Measurements from ENCODE around the gene EDN3. TPM values are rescaled to one million over a fixed set of nuclear protein-coding genes. Genes with fewer than 3 reads are reported as not detected.

EDN3 gene
- total and polyA plus RNA-seq, 2 experiments from 2014 or later: 4.0 to 5.8 TPM

GRCh38 chr20:59318803-59319202, 18.4 kb downstream of the EDN3 start:
- TF ChIP-seq, protein P1, sequence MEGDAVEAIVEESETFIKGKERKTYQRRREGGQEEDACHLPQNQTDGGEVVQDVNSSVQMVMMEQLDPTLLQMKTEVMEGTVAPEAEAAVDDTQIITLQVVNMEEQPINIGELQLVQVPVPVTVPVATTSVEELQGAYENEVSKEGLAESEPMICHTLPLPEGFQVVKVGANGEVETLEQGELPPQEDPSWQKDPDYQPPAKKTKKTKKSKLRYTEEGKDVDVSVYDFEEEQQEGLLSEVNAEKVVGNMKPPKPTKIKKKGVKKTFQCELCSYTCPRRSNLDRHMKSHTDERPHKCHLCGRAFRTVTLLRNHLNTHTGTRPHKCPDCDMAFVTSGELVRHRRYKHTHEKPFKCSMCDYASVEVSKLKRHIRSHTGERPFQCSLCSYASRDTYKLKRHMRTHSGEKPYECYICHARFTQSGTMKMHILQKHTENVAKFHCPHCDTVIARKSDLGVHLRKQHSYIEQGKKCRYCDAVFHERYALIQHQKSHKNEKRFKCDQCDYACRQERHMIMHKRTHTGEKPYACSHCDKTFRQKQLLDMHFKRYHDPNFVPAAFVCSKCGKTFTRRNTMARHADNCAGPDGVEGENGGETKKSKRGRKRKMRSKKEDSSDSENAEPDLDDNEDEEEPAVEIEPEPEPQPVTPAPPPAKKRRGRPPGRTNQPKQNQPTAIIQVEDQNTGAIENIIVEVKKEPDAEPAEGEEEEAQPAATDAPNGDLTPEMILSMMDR (IDR thresholded peaks at IDR 0.05; ENCODE audit: poor library complexity): no peak
- TF ChIP-seq EZH2phosphoT487 (IDR thresholded peaks at IDR 0.05; ENCODE audit: low read depth, severe bottlenecking, unreplicated experiment) (no peak), EZH2 (IDR thresholded peaks at IDR 0.05; ENCODE audit: borderline replicate concordance) (no peak)
- H3K79me2 ChIP-seq: no peaks in the 10 kb centered on the region
- H3K9me2 ChIP-seq (replicated peaks; ENCODE audit: insufficient read depth): no peaks in the 10 kb centered on the region
- H3K4me2 ChIP-seq: no peak overlapping the region
- H4K20me1 ChIP-seq (ENCODE audit: insufficient read depth, poor library complexity, severe bottlenecking): no peaks in the 10 kb centered on the region
- H3K4me3 ChIP-seq: no peak overlapping the region
- H2AFZ ChIP-seq: no peak overlapping the region
- no peaks in the 10 kb centered on the region for H3K9me3 ChIP-seq (ENCODE audit: low read depth)
- WGBS (ENCODE audit: low lambda C conversion rate, missing lambda C conversion rate): 56% methylated on average over 4 of the region's 4 CpGs
- H3K27me3 ChIP-seq: no peaks in the 10 kb centered on the region
- H3K36me3 ChIP-seq (replicated peaks; ENCODE audit: insufficient read depth, low read depth): no peaks in the 10 kb centered on the region
- no peak overlapping the region for H3K27ac ChIP-seq
- DNase-seq (ENCODE audit: low spot score): no peak
- H3K4me1 ChIP-seq (ENCODE audit: insufficient read depth): peaks cover 28% of the 10 kb centered on the region

- no peaks in the 10 kb centered on the region for H3K27me3 ChIP-seq
- H3K36me3 ChIP-seq (replicated peaks; ENCODE audit: insufficient read depth, low read depth): no peaks in the 10 kb centered on the region
- DNase-seq (ENCODE audit: low spot score): no peak
- H3K9me3 ChIP-seq (ENCODE audit: low read depth): no peaks in the 10 kb centered on the region
- H2AFZ ChIP-seq: no peak overlapping the region
- H4K20me1 ChIP-seq (ENCODE audit: insufficient read depth, poor library complexity, severe bottlenecking): no peaks in the 10 kb centered on the region
- H3K4me3 ChIP-seq: no peak overlapping the region
- H3K27ac ChIP-seq: no peak overlapping the region
- H3K4me2 ChIP-seq: no peak overlapping the region
- no peaks in the 10 kb centered on the region for H3K79me2 ChIP-seq
- TF ChIP-seq, protein P1 (IDR thresholded peaks at IDR 0.05; ENCODE audit: poor library complexity): no peak
- TF ChIP-seq EZH2phosphoT487 (IDR thresholded peaks at IDR 0.05; ENCODE audit: low read depth, severe bottlenecking, unreplicated experiment) (no peak), EZH2 (IDR thresholded peaks at IDR 0.05; ENCODE audit: borderline replicate concordance) (no peak)
- 95% methylated on average over 10 of the region's 10 CpGs for WGBS (ENCODE audit: low lambda C conversion rate, missing lambda C conversion rate)
- H3K4me1 ChIP-seq (ENCODE audit: insufficient read depth): peaks cover 32% of the 10 kb centered on the region
- no peaks in the 10 kb centered on the region for H3K9me2 ChIP-seq (replicated peaks; ENCODE audit: insufficient read depth)
Measured at GRCh38 chr20:59320426-59320825, 20.0 kb downstream of the EDN3 start.

DNA sequence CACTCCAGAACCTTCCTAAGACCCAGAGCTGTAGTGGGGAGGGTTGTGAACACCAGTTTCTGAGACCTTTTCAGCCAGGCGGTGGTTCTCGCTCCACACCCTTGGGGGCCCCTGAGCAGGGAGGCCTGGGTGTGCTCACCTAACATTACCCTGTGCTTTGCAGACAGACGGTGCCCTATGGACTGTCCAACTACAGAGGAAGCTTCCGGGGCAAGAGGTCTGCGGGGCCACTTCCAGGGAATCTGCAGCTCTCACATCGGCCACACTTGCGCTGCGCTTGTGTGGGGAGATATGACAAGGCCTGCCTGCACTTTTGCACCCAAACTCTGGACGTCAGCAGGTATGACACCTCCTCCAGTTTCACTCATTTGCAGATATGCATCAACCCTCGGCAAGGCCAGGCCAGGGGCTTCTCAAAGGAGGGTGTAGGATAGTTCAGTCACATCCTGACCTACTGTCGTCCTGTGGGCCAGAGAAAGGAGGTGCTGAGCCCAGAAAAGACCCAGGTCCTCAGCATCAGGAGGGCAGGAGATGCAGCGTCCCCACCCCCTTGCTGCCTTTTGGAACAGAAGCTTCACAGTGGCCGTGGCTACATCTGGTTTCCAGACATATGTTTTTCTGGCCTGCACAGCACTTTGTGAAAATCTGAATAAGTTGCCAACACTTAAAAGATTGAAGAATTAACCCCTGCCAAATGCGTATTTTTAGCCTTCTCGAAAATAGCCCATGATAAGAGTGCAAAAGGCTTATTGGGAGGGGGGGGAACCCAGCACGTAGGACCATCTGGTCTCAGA, 20.6 kb downstream of the EDN3 start:
- 75% methylated on average over 16 of the region's 16 CpGs for WGBS (ENCODE audit: low lambda C conversion rate, missing lambda C conversion rate)
- no peaks in the 10 kb centered on the region for H3K9me3 ChIP-seq (ENCODE audit: low read depth)
- peaks cover 32% of the 10 kb centered on the region for H3K4me1 ChIP-seq (ENCODE audit: insufficient read depth)
- H4K20me1 ChIP-seq (ENCODE audit: insufficient read depth, poor library complexity, severe bottlenecking): no peaks in the 10 kb centered on the region
- DNase-seq (ENCODE audit: low spot score): no peak
- no peak overlapping the region for H3K27ac ChIP-seq
- no peaks in the 10 kb centered on the region for H3K79me2 ChIP-seq
- TF ChIP-seq EZH2phosphoT487 (IDR thresholded peaks at IDR 0.05; ENCODE audit: low read depth, severe bottlenecking, unreplicated experiment): no peak
- TF ChIP-seq EZH2 (IDR thresholded peaks at IDR 0.05; ENCODE audit: borderline replicate concordance): no peak
- TF ChIP-seq, protein P1 (IDR thresholded peaks at IDR 0.05; ENCODE audit: poor library complexity): no peak
- H3K9me2 ChIP-seq (replicated peaks; ENCODE audit: insufficient read depth): no peaks in the 10 kb centered on the region
- no peaks in the 10 kb centered on the region for H3K36me3 ChIP-seq (replicated peaks; ENCODE audit: insufficient read depth, low read depth)
- no peak overlapping the region for H2AFZ ChIP-seq
- H3K4me3 ChIP-seq: no peak overlapping the region
- H3K4me2 ChIP-seq: no peak overlapping the region
- no peaks in the 10 kb centered on the region for H3K27me3 ChIP-seq
